Stomach (tissue), 4 donors: Measurements from ENCODE around the gene RPN2.

ENCODE experiments used
- CTCF ChIP-seq, 7 experiments: fragments of 450-650 bp in 4 of 7; fragments of 200-600 bp in 3 of 7; sonication (generic) in 3 of 7; IDR thresholded peaks; one replicate each; pipeline ENCODE4 v1.5.1; 2016 to 2019; ENCODE audit warnings: antibody characterized with exemption in 7 of 7, control low read depth in 2 of 7, mild to moderate bottlenecking in 1 of 7
- POLR2A ChIP-seq, 4 donors: fragments of 450-650 bp; IDR thresholded peaks; one replicate each; pipeline ENCODE4 v1.6.1; 2016; ENCODE audit warnings: antibody characterized with exemption in 4 of 4, control low read depth in 2 of 4, mild to moderate bottlenecking in 1 of 4, moderate library complexity in 1 of 4
- POLR2AphosphoS5 ChIP-seq, 3 donors: sonication (generic); formaldehyde crosslinking; IDR thresholded peaks; one replicate each; pipeline ENCODE4 v1.6.1; 2016; ENCODE audit warnings: antibody characterized with exemption in 3 of 3

DNA sequence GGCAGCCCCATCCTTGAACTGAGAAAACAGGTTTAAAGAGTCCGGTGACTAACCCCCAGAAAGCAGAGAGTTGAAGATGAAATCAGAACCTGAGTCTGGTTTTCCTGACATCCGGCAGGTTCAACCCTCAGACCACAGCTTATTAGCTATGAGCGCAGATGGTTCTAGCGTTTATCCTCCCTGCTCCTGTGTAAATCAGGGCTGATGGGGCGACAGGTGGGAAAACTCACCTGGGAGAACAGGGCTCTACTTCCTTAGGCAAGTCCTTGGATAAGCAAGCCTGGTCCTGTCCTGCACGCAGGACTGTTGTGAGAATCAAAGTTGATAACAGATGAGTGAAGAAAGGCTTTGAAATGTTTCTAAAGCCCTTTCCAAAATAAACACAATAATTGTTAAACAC, 51.1 kb downstream of the RPN2 start:
- TF ChIP-seq CTCF (IDR thresholded peaks at IDR 0.05) (no peak), POLR2AphosphoS5 (IDR thresholded peaks at IDR 0.05) (no peak), POLR2A (IDR thresholded peaks at IDR 0.05) (no peak)
